Activated gamma-delta T cell (primary cell): ENCODE measurements around the gene C4orf36.
"Not testable (repeated sequence)": the region's sequence is repeated elsewhere in the genome, so short reads cannot be mapped to it uniquely, and the experiment has no call there.

Source experiments
- DNase-seq: peaks from one replicate; lab custom pipeline; 2025; lab: John Stamatoyannopoulos, UW

The C4orf36 gene

DNA sequence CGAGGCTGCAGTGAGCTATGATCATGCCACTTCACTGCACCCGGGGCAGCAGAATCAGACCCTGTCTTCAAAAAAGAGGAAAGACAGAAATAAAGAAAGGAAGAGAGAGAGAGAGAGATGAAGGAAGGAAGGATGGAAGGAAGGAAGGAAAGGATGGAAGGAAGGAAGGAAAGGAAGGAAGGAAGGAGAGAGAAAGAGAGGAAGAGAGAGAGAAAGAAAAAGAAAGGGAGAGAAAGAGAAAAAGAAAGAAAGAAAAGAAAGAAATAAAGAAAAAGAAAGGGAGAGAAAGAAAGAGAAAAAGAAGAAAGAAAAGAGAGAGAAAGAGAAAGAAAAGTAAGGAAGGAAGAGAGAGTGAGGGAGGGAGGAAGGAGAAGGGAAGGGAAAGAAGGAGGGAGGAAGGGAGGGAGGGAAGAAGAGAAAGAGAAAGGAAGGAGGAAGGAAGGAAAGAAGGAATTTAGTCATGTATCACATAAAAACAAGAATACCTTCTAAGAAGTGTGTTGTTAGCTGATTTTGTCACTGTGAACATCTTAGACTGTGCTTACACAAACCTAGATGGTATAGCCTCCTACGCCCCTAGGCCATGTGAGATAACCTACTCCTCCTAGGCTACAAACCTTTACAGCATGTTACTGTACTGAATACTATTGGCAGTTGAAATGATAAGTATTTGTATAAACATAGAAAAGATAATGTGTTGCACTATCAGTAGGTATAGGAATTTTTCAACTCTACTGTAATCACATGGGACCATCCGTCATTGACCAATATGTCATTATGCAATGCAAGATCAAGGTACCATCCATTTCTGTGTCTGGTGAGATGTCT, 25.2 kb upstream of the C4orf36 start:
- no peak for DNase-seq

DNA sequence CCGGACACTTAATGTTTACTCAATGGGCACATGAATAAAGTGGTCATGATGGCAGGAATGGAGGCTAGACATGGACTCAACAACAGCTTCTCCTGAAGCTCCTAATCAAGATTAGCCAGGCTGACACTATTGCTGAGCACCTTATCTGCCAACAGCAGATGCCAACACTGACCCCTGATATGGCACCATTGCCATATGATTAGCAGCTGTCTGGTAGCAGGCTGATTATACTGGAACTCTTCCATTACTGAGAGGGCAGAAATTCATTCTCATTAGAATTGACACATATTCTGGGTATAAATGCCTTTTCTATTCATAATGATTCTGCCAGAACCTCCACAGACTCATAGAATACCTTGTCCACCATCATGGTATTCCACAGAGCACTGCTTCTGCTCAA, 24.2 kb upstream of the C4orf36 start:
- DNase-seq, result no peak

DNA sequence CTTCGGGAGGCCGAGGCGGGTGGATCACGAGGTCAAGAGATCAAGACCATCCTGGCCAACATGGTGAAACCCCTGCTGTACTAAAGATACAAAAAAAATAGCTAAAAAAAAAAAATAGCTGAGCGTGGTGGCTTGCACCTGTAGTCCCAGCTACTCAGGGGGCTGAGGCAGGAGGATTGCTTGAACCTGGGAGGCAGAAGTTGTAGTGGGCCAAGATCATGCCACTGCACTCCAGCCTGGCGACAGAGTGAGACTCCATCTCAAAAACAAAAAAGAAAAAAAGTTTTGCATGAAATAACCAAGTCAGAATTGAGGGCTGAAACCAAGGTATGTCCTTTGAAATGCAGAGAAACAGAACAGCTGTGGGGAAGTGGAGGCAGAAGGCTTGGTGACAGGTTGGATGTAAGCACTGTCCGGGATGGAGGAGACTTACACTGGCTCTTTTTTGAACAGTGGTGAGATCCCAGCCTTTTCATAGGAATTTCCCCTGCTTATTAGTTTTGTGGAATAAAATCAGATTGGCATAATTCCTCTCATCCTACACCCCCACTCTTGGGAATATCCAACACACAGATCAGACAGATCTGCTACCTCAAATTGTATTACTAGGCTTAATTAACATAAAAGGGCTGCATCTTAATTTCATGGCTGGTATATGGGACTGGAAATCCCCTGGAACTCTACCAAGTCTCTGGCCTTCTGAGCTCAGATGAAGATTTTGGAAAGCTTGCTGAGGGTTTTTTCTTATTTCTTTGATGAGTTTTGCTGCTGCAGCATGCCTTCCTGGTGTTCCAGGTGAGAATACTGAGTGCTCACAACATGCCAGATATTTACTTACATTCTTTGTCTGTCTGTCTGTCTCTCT, 18.8 kb upstream of the C4orf36 start:
- no peak for DNase-seq

DNA sequence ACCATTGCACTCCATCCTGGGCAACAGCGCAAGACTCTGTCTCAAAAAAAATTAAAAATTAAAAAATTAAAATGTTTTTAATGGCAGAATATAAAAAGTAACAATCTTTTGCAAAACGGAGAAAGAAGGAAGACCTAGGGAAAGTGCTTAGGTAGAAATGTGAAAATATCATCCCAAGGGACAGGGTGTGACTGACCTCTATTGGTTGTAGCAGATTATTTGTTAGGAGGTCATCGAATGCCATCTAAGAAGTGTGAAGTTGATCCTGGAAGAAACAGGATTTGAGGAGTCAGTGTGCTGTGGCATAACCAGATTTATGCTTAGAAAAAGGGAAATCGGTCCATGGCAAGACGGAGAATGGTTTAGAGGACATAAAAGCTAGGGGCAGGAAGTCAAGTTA, 18.1 kb upstream of the C4orf36 start:
- no peak for DNase-seq

DNA sequence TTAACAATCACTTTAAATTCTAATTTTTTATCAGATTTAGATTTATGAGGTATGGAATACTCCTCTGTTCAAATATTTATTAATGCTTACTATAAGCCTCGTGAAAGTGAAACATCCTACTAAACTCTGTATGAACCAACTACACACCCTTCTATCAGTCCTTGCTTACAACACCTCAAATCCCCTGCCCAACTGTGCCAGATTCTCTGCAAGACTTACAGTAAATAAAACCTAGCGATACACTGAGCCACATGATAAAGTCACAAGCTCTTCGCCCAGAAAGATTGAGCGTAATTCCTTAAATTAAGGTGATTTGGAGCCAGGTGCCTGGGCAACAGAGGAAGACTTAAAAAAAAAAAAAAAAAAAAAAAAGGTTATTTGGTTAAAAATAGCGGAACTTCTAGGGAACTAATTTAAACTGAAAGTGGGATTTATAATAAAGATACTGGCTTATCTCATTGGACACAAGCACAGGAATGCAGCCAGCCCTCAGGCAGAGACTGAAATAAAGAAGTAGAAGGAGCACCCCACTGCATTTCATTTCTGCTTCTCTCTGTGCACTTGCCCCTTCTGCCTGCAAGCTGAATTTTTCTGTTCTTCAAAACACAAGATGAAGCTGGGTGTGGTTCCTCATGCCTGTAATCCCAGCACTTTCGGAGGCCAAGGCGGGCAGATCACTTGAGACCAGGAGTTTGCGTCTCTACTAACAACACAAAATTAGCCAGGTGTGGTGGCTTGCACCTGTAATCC, 17.5 kb upstream of the C4orf36 start:
- DNase-seq, result no peak

DNA sequence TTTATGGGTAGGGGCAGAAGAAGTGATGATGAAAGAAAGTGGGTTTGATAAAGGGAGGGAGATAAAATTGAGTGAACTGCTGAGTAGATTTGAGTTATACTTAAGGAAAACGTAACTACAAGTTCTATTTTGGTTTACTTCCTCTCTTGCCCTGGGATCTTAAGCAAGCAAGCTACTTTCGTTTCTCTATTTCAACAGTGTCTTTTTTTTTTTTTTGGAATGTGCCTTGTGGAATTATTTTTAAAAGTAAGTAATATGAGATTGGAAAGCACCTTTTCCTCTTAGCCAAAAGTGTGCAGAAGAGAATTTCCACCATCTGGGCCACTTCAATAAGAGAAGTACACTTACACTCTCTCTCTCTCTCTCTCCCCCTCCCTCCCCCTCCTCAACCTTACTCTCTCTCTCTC, 16.0 kb upstream of the C4orf36 start:
- no peak for DNase-seq

DNA sequence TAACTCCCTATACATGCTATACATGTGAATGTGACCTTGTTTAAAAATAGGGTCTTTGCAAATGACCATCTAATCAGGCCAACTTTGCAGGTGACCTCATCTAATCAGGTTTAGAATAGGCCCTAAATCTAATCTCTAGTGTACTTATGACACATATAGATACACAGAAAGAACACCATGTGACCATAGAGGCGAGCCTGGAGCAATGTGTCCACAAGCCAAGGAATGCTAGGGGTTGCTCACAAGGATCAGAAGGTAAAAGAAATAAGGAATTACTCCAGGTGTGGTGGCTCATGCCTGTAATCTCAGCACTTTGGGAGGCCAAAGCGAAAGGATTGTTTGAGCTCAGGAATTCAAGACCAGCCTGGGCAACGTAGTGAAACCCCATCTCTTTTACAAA, 9.6 kb upstream of the C4orf36 start:
- DNase-seq, result no peak

DNA sequence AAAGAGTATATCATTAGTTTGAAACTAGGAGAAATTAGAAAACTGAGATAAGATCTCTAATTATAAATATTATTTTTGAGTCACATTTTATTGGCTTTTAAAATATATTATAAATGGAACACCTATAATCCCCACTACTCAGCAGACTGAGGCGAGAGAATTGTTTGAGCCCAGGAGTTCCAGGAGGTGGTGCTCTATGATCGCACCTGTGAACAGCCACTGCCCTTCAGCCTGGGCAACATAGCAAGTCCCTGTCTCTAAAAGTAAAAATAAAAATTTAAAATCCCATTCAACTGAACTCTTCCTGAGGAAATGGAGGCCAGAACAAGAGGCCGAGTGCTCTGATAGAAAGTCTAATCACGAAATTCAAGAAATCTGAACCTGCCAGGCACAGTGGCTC, 6.3 kb upstream of the C4orf36 start:
- no peak for DNase-seq

DNA sequence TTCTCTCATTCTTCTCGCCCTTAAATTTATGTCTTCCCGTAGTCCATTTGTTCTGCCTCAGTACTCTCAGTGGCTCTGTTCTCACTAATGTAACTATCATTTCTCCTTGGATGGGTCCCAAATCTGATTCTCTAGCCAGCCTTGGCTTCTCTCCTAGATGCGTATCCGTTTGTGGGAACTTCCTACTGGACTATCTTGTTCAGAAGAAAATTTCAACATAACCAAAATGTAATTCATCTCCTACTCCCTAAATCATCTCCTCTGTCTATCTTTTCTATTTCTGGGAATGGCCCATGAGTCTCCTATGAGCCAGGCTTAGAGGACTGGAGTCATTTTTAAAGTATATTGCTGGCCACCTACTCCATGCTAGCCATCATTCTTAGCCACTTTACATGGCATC, 4.4 kb upstream of the C4orf36 start:
- DNase-seq, result no peak

DNA sequence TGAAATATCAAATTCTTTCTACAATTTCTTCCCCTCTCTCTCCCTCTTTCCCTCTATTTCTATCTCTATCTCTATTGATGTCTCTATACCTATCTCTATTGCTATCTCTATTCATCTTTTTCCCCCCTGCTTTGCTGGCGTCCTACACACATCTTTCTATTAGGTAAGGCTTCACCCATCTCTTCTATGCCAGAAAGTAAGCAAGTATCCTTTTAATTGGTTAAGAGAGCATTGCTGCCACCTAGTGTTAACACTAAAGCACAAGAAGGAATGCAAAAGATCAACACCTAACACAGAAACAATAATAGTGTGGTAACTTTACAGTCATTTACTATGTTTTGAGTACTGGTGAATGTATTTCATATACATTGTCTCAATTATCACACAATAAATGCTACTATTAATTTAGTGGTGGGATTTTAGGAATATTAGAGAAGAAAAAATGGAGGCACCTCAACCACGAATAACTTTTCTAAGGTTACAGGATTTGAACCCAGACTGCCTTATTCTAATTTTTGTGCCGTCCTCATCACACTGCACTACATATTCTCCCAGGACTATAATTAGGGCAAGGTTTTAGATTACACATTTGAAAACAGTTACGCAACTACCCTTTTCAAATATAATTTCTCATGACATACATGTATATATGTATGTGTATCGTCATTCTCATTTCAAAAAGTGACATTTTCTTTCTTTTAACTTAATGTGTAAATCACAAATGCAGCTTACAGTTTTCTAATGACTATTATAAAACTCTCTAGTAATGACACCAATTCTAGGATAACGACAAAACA, 3.7 kb upstream of the C4orf36 start:
- DNase-seq, result no peak

DNA sequence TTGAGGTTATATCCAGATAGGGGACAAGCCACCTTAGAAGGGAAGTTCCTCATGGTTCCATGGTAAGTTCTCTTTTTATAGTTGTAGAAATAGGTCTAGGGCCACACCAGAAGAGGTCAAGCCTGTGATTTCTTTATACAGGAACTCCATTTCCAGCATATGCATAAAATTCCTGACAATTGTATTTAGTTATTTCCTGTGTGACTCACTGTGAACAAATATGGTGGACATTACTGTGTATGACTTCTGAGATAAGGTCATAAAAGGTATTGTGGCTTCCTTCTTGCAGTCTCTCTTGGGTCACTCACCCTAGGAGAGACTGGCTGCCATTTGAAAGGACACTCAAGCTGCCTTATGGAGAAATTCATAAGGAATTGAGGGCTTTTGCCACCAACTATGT, 2.2 kb upstream of the C4orf36 start:
- DNase-seq, result no peak

DNA sequence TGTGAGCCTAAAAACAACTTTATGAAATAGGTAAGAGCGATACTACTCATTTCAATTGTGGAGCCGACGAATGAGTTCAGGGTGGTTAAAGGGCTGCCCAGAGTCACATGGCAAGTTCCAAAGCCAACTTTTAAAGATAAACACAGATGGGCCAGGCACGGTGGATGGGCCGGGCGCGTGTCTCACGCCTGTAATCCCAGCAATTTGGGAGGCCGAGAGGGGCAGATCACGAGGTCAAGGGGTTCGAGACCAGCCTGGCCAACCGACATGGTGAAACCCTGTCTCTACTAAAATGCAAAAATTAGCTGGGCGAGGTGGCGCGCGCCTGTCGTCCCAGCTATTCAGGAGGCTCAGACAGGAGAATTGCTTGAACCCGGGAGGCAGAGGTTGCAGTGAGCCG, 914 bp upstream of the C4orf36 start:
- no peak for DNase-seq

DNA sequence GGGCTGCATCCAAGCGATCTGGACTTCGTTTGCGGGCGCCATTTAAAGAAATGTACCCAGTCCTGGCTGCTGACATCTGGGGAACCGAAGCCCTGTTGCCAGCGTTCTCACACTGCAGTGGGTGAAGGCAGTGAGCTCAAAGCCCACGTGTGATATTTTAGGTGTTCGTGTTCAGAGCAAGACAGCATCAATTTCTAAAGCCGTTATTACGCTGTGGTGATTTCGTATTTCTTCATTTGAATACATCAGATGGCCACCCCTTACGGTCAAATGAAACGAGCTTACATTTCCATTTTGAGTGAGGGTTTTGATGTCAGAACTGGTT, 376 bp upstream of the C4orf36 start:
- DNase-seq, result no peak

DNA sequence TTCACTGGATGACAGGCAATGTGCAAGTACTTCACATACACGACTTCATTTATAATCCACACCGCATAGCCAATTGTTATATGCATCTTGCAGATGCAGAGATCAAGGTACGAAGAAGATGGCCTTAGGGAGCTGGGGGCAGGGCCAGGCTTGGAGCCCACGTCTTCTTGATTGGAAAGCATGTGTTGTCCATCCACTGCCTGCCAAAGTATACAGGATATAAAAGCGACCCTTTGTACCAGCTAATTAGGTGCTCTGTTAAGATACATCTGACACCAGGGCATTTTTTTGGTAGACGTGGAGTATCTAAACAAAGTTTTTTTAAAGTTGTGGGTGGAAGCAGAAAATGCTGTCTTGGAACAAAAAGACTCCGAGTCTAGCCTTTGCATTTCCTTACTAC, 1.4 kb downstream of the C4orf36 start:
- no peak for DNase-seq

DNA sequence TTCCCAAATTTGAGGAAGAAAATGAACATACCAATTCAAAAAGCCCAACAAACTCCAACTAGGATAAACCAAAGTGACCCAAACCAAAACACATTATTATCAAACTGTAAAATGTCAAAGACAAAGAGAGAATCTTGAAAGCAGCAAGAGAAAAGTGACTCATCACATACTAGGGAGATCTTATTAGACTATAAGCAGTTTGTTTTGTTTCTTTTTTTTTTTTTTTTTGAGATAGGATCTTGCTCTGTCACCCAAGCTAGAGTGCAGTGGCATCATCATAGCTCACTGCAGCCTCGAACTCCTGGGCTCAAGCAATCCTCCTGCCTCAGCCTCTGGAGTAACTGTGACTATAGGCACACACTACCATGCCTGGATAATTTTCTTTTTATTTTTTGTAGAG, 12.6 kb downstream of the C4orf36 start:
- DNase-seq, result no peak

DNA sequence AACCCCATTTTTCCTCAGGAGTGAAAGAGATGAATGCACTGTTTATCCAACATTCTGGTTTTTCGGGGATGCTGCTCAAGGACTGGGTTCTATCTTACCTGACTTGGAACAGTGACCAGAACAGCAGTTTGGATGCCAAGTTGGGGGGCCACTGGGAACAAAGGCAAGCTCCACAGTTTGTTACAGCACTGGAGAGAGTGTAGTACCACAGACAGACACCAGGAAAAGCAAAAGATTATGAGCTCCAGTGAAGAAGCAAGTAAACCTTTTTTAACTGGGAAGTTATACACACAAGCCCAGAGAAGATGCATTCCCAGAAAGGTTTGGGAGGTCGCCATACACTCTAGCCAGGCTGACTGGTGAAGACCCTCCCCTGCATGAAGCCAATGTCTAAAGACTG, 13.6 kb downstream of the C4orf36 start:
- DNase-seq, result no peak

DNA sequence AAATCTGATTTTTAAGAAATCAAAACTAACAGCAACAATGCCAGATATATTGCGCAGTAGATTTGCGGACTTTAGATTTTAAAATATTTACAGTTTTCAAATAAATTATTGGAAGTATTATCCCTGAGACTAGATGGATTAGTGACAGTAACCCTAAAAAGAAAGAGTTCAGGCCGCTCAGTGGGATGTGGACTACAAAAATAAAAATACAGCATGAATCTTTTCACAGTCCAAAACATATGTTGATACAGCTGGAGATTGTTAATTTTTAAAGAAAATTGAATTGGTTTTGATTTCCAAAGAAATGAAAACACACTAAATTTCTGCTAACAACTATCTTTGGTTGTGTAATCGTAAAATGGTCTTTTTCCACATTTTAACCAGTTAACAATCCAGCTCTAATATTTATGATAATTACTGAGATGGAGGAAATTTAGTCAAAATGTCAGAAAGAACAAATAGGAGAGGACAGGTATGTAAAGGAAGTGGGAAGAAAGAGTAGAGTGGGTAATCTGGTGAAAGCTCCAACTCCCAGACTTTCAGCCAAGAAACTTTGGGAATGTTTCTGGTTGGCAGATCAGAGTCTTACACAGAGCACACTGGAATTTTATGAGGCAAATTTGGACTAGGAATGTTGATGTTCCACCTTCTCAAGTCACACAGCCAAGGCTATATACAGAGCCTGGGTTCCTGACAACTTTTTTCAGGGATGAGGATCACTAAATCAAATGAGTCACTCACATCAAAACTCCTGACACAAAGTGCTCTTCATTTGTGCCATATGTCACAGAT, 15.1 kb downstream of the C4orf36 start:
- no peak for DNase-seq

DNA sequence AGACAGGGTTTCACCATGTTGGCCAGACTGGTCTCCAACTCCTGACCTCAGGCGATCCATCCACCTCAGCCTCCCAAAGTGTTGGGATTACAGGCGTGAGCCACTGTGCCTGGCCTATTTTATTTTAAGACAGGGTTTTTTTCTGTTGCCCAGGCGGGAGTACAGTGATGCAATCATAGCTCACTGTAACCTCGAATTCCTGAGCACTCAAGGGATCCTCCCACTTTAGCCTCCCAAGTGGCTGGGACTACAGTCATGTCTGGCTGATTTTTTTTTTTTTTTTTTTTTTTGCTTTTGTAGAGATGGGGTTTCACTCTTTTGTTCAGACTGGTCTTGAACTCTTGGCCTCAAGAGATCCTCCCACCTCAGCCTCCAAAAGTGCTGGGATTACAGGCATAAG, 16.8 kb downstream of the C4orf36 start:
- not testable (repeated sequence) for DNase-seq

DNA sequence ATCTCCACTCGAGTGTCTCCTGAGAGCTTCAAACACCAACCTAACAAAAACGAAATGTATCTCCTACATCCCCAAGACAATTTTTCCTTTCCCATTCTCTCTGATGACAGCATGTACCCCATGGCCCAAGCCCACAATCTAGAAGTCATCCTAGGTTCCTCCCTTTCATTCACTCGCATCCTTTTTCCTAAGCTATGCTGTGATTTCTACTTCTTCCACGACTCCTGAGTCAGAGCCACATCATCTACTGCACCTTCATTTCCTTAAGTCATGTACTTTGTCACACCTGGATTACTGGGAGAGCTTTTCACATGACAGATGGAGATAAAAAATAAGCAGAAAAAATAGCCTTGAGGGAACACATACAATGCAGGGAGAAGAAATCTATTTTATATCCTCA, 20.1 kb downstream of the C4orf36 start:
- DNase-seq, result no peak

DNA sequence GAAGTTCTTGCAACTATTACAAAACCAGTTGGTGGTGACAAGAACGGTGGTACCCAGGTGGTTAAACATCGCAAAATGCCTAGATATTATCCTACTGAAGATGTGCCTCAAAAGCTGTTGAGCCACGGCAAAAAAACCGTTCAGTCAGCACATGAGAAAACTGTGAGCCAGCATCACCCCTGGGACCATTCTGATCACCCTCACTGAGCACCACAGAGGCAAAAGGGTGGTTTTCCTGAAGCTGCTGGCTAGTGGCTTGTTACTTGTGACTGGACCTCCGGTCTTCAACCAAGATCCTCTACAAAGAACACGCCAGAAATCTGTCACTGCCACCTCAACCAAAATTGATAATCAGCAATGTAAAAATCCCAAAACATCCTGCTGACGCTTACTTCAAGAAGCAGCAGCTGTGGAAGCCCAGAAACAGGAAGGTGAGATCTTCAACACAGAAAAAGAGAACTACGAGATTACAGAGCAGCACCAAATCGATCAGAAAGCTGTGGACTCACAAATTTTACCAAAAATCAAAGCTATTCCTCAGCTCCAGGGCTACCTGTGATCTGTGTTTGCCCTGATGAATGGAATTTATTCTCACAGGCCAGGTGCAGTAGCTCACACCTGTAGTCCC, 21.7 kb downstream of the C4orf36 start:
- no peak for DNase-seq
